HG03432 (cell line): ENCODE results near the gene TFF2.

ENCODE experiments used
- ATAC-seq: cut with Tn5 transposase; IDR thresholded peaks from one replicate; pipeline ENCODE4 v1.9.1; 2021; ENCODE audit warnings: mild to moderate bottlenecking, moderate library complexity; ENCODE audit not compliant: unreplicated experiment

TFF2 gene

DNA sequence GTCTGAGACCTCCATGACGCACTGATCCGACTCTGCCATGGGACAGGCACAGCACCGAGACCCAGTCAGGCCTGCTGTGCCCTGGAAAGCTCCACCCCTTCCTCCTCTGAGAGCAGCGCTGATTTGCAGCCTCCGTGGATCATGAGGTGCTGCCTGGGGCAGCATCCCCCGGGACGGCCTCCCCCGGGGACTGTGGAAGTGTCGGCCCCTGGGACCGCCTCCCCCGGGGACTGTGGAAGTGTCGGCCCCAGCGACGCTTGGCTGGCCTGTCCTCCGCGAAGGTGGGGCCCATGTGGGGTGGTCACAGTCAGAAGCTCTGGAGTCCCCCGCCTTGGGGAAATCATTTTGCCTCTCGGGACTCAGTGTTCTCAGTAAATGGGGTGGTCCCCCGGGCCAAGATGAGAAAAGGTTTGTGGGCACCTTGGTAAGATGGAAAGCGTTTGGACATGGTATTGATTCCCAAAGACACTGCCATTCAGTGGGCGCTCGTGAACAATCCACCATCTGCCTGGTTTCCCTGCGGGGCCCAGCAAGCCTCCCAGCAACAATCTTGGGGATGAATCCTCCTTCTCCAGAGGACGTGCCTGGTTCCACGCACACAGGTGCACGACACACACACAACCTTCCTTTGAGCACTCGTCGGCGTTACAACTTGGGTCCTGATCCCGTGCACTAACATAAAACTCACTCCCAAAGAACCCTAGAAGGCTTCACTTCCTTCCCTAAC, 3.0 kb downstream of the TFF2 start:
- ATAC-seq, result no peak

- no peak for ATAC-seq
These were observed 3.8 kb downstream of the TFF2 start for GRCh38 chr21:42346866-42347600.

- no peak for ATAC-seq
These were observed 4.4 kb downstream of the TFF2 start for GRCh38 chr21:42346441-42346840.

DNA sequence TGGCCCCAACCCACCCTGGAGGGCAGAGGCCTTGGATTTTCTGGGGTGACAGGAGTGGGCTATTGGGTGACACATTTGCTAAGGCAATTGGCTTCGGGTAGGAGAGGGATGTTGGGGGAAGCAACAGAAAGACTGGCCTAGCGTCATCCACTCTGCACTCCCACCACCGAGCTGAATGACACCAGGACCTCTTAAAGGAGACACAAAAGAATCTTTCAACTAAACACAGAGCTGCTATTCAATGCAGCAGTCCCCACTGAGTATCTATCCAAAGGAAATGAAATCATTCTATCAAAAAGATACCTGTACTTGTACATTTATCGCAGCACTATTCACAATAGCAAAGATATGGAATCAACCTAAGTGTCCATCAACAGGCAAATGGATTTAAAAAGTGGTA, 6.2 kb downstream of the TFF2 start:
- no peak for ATAC-seq

GRCh38 chr21:42343963-42344510, 6.8 kb downstream of the TFF2 start:
- ATAC-seq, result no peak

- no peak for ATAC-seq
These were observed 7.2 kb downstream of the TFF2 start for GRCh38 chr21:42343556-42343955.

GRCh38 chr21:42343101-42343500, 7.7 kb downstream of the TFF2 start:
- ATAC-seq, result no peak

GRCh38 chr21:42341776-42342542, 8.8 kb downstream of the TFF2 start:
- no peak for ATAC-seq

DNA sequence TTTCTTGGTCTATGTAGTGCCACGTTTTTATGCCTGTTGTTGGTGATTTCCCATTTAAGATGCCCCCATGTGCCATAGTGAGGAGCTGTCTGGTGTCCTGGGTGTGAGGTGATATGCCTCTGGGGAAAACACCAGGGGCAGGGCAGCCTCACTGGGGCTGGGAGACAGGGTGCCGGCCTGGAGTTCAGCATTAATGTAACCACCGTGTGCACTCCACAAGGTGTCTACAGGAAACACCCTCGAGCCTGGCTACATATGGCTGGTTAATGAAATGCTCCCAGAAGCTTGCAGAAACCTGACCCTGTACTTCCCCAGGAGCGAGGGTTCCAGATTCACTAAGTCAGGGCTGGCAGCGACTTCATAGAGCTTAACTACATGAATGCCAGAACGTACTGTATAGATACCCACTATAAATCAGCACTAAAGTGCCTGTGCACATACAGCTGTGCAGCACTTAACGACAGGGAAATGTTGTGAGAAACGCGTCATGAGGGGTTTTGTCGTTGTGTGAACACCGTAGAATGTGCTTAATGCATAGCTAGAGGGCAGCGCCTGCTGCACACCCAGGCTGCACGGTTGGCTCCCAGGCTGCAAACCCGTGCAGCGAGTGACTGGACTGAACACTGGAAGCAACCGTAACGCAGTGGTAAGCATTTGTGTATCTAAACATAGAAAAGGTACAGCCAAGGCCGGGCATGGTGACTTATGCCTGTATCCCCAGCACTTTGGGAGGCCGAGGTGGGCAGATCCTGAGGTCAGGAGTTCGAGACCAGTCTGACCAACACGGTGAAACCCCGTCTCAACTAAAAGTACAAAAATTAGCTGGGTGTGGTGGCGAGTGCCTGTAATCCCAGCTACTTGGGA, 10.4 kb downstream of the TFF2 start:
- ATAC-seq, result no peak

- no peak for ATAC-seq
These were observed 11.8 kb downstream of the TFF2 start for GRCh38 chr21:42338729-42339715.

- ATAC-seq, result peak; percentile 47
These were observed 12.7 kb downstream of the TFF2 start for GRCh38 chr21:42337830-42338728.

DNA sequence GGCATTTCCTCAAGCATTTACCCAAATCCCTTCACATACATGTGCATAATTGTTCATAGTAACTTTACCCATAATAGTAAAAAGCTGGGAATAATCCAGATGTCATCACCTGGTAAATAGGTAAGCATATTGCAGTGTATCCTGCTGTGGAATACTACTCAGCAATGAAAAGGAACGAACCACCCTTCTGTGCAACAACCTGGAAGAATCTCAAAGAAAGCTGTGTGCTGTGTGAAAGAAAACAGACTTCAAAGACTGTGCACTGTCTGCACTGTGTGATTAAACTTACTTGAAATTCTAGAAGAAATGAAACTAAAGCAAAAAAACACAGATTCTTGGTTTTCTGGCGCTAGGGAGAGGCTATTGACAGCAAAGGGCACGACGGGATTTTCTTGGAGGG, 13.5 kb downstream of the TFF2 start:
- ATAC-seq, result no peak

GRCh38 chr21:42336054-42336453, 14.7 kb downstream of the TFF2 start:
- ATAC-seq, result no peak

DNA sequence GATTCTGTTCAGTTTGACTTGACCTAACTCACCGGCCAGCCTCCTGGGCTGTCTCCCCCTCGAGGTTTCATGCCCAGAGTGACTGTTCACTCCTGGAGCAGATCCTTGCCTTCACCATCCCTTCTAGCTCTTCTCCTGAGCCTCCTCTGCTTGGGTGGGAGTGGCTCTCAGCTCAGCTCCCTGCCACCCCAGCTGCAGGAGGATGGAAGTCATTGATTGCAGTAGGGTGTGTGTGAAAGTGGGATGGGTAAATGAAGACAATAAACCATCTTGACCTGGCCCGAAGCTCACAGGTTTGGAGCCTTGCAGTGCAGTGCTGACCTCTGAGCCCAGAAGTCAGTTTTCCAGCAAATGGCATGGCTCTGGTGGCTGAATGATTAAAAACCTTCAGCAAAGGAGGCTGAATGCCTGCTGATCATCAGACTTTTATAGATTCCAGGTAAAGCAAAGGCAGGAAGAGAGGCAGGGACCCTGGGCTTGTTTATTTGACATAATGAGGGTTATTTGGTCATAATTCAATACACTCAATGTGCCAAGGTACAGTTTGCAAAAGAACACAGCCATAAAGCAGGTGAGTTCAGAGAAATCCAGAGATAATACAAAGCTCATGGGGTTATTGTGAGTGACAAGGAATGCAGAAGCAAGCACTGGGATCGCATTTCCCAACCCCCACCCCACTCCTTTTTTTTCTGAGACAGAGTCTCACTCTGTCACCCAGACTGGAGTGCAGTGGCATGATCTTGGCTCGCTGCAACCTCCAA, 18.1 kb downstream of the TFF2 start:
- no peak for ATAC-seq

GRCh38 chr21:42331660-42332059, 19.1 kb downstream of the TFF2 start:
- ATAC-seq, result no peak

DNA sequence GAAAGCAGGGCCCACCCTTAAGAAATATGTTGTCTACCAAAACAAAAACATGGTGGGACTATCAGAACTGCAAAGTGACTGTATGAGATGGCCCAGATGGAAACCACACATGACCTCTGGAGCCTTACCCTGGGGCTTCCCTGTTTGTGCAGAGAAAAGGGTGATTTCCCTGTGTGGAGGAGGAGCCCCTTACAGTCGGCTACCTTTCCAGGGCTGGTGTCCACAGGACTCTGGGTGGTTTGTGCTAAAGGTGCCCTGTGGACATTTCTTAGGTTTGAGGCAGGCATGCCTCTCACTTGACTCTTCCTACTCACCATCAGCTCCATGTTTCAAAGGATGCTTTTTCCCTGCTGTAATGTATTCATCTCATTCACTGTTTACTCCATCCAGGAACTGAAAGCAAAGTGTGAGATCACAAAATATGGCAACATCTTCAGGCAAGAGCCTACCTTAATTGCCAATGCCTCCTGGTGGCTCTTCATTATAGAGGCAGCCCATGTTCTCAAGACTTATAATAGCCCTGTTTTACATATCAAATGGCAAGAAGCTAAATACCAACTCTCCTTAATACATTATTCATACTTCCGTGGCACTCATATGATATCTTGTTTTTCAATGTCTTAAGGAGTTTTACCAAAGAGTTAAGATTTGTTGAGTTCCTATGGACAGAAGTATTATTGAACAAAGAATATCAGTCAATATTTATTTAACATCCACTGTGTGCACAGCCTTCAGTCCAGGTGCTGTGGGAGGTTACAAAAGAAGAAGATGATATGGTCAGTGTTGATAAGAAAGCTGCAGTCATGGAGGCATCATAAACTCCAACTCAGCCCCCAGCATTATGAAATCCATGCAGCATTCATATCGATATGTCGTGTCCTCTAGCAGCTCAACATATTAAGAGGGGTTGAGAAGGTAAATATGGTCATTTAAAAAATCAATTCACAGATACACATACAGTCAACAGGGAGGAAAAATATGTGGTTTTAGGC, 20.1 kb downstream of the TFF2 start:
- no peak for ATAC-seq
